ENCODE results near the gene ACAD11.

DNA sequence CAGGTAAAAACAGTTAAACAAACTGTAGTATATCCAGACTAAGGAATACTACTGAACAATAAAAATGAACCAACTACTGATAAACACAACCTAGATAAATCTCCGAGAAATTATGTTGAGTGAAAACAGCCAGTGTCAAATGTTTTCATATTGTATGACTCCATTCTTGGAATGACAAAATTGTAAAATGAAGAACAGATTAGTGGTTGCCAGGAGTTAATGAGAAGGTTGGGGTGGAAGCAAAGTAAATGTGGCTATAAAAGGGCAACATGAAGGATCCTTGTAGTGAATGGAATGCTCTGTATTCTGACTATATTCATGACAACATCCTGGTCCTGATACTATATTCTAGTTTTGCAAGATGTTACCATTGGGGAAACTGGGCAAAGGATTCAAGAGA is 90.0 kb downstream of the ACAD11 start:
- TF ChIP-seq, protein P1, sequence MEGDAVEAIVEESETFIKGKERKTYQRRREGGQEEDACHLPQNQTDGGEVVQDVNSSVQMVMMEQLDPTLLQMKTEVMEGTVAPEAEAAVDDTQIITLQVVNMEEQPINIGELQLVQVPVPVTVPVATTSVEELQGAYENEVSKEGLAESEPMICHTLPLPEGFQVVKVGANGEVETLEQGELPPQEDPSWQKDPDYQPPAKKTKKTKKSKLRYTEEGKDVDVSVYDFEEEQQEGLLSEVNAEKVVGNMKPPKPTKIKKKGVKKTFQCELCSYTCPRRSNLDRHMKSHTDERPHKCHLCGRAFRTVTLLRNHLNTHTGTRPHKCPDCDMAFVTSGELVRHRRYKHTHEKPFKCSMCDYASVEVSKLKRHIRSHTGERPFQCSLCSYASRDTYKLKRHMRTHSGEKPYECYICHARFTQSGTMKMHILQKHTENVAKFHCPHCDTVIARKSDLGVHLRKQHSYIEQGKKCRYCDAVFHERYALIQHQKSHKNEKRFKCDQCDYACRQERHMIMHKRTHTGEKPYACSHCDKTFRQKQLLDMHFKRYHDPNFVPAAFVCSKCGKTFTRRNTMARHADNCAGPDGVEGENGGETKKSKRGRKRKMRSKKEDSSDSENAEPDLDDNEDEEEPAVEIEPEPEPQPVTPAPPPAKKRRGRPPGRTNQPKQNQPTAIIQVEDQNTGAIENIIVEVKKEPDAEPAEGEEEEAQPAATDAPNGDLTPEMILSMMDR (IDR thresholded peaks at IDR 0.05) = no peak
- no peak for TF ChIP-seq EZH2 (IDR thresholded peaks at IDR 0.05)
